Right lobe of liver (tissue), 6 donors: ENCODE measurements around the gene SDK1. TPM values are rescaled to one million over a fixed set of nuclear protein-coding genes. Genes with fewer than 3 reads are reported as not detected.

Experiments
- ATAC-seq, 4 donors: fragments of 200-7000 bp; cut with Tn5 transposase; one replicate each; pipeline ENCODE4 v1.9.1; 2020; ENCODE audit warnings: mild to moderate bottlenecking in 4 of 4, moderate library complexity in 4 of 4
- DNase-seq, 3 donors: peaks; one replicate each; pipeline ENCODE4 v3.0.0-alpha.2; 2020
- H3K27ac ChIP-seq, 3 donors: fragments of 200-600 bp; one replicate each; pipeline ENCODE4 v1.8.0; 2022
- H3K27me3 ChIP-seq, 2 donors: fragments of 200-600 bp; one replicate each; pipeline ENCODE4 v1.8.0; 2022
- H3K36me3 ChIP-seq, 4 donors: fragments of 200-600 bp; sonication (generic) in 1 of 4; one replicate each; pipeline versions ENCODE4 v1.5.1 to v1.8.0; 2017 to 2022; ENCODE audit warnings: control low read depth in 1 of 4
- H3K4me1 ChIP-seq, 4 donors: fragments of 200-600 bp; sonication (generic) in 1 of 4; one replicate each; pipeline versions ENCODE4 v1.5.1 to v1.8.0; 2017 to 2022; ENCODE audit warnings: control low read depth in 1 of 4
- H3K4me3 ChIP-seq, 3 donors: fragments of 200-600 bp; one replicate each; pipeline ENCODE4 v1.8.0; 2022
- H3K9me3 ChIP-seq, 4 donors: fragments of 200-600 bp; sonication (generic) in 1 of 4; one replicate each; pipeline versions ENCODE4 v1.5.1 to v1.8.0; 2017 to 2022; ENCODE audit warnings: control low read depth in 1 of 4
- CTCF ChIP-seq, 4 donors: fragments of 200-600 bp in 3 of 4; fragments of 450-650 bp in 1 of 4; IDR thresholded peaks; one replicate each; pipeline versions ENCODE4 v1.5.1 to v1.8.0; 2016 to 2022; ENCODE audit warnings: antibody characterized with exemption in 4 of 4, mild to moderate bottlenecking in 2 of 4
- POLR2A ChIP-seq: fragments of 450-650 bp; IDR thresholded peaks from one replicate; pipeline ENCODE4 v1.6.1; 2017; ENCODE audit warnings: antibody characterized with exemption, mild to moderate bottlenecking
- WGBS: methylation state at CpG from one replicate; pipeline ENCODE4 v1.1.6; 2018; ENCODE audit warnings: low coverage, low lambda C conversion rate; ENCODE audit not compliant: insufficient coverage; ENCODE audit errors: missing lambda C conversion rate; 5-methylcytosine and 5-hydroxymethylcytosine counted together
- intact Hi-C, 2 donors: fragments of 100-400 bp; cut with DNase I; formaldehyde crosslinking; loops; one replicate each; pipeline versions ENCODE4 v1.11.2 to v1.14.1; 2022
- total RNA-seq, 6 experiments: library from RNA; depleted of rRNA in 2 of 6; stranded (reverse); fragments of >200 nt in 2 of 6; fragmentation: NEBNext Ultra II Directional in 3 of 6; extraction: Animal tissue kit (Norgen Biotek cat#: 25700) in 3 of 6; gene quantifications; one replicate each; pipeline versions ENCODE4 v1.1.0 to v1.2.4, GENCODE V29; 2016 to 2023
- donor health status: DM: no; HTN: yes; CAD: no.
- donor health status: DM: no; HTN: no; CAD: no.
- donor health status: DM: no; HTN: no; CAD: no.
- donor health status: DM: no; HTN: yes; CAD: no.
- donor health status: DM: no; HTN: yes; CAD: no.

Gene SDK1
- total RNA-seq, 6 experiments from 2014 or later: 0.07 to 1.4 (median 0.65) TPM

DNA sequence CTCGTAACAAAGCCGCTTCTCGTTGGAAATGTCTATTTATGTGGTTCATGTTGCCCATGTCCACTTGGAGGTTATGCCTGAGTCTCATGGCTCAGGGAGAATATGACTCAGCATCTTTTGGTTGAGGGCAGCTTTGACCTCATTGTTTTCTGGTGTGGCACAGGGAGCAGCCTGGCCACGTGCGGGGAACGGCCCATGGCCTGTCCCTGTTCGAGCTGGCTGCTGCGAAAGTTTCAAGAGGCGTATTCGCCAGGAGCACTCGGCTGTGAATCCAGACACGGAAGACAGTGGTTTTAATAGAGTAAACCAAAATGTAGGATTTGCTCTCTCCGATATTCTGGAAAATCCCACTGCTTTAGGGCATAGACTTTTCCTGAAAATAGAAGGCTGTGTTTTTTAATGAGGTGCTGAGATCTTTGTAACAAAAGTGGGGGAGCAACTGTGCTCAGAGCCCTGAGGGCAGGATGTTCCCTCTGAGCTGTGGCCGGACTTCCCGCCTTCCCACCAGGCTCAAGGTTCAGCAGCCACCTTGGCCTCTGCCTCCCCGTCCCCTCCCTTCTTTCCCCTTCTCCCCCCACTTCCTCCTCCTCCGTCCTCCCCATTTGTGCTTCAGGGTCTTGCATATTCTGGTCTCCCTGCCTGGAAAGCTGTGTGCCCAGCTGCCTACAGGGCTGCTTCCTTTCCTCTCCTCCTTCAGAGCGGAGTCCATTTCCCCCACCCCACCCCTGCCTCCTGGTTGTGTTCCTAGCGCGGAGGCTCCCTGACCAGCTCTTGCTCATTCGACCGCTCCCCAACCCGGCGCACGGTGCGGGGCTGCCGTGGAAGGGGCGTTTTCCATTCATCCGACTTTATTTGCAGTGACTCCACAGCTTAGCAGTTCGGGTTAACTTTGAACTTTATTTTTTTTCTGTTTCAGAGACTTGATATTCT lies 642.0 kb downstream of the SDK1 start:
- no peak overlapping the region for H3K27ac ChIP-seq
- DNase-seq: no peak

GRCh38 chr7:3943779-3944520 lies 642.9 kb downstream of the SDK1 start:
- intact Hi-C loops: no loop called here
- DNase-seq (no peak), ATAC-seq (no peak)
- H3K9me3 ChIP-seq: no peaks in the 10 kb centered on the region
- no peak overlapping the region for H3K4me3 ChIP-seq
- H3K4me1 ChIP-seq: no peaks in the 10 kb centered on the region
- H3K27ac ChIP-seq: no peak overlapping the region
- no peaks in the 10 kb centered on the region for H3K36me3 ChIP-seq
- TF ChIP-seq POLR2A (no peak), CTCF (IDR thresholded peaks at IDR 0.05) (no peak)
- 50% methylated on average over 10 of the region's 10 CpGs for WGBS
- H3K27me3 ChIP-seq: no peaks in the 10 kb centered on the region

More for the DNA sequence above, 642.0 kb downstream of the SDK1 start:
- WGBS: 76% methylated on average over 27 of the region's 30 CpGs
- no peak for TF ChIP-seq CTCF (IDR thresholded peaks at IDR 0.05)
- no peak for TF ChIP-seq POLR2A
- no peaks in the 10 kb centered on the region for H3K36me3 ChIP-seq
- no peak overlapping the region for H3K4me3 ChIP-seq
- no peak for ATAC-seq
- H3K9me3 ChIP-seq: no peaks in the 10 kb centered on the region
- H3K4me1 ChIP-seq: no peaks in the 10 kb centered on the region
- intact Hi-C loops: no loop called here
- H3K27me3 ChIP-seq: no peaks in the 10 kb centered on the region

DNA sequence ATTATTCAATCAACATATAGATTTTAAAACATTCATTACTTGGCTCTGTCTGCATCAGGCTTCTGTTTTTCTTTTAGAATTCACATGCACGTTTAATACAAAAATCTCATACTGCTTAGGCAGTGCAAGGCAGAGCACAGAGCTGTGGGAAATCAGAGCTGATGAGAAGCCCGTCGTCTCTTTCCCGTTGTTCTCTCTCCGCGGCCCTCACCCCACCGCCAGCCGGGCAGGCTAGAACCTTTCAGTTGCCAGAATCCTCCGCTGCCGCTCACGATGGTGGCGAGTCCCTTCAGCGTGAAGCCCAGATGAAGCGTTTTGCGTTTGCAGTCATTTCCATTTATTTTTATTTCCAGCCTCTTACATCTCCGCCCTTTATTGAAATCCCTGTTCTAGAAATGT lies 648.2 kb downstream of the SDK1 start:
- no peaks in the 10 kb centered on the region for H3K4me1 ChIP-seq
- DNase-seq: no peak
- intact Hi-C loops: no loop called here
- TF ChIP-seq POLR2A (no peak), CTCF (IDR thresholded peaks at IDR 0.05) (no peak)
- no peaks in the 10 kb centered on the region for H3K36me3 ChIP-seq
- H3K27ac ChIP-seq: no peak overlapping the region
- H3K4me3 ChIP-seq: no peak overlapping the region
- no peak for ATAC-seq
- H3K9me3 ChIP-seq: no peaks in the 10 kb centered on the region
- WGBS: 83% methylated on average over 16 of the region's 16 CpGs
- no peaks in the 10 kb centered on the region for H3K27me3 ChIP-seq

DNA sequence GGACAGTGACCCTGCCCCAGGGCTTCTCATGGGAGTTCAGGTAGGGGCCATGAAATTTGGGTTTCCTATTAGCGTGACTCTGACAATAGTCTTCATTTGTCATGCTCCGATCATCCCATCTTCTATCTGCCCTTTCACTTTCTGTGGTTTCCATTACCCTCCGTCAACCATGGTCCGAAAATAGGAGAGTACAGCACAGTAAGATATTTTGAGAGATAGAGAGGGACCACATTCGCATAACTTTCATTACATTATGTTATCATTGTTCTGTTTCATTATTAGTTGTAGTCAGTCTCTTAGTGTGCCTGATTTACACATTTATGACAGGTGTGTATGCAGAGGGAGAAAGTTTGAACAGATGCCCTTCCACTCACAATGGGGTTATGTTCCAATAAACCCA lies 649.2 kb downstream of the SDK1 start:
- no peak overlapping the region for H3K4me3 ChIP-seq
- no peak for DNase-seq
- no peak for TF ChIP-seq POLR2A
- no peak for ATAC-seq
- no peak overlapping the region for H3K27ac ChIP-seq
- intact Hi-C loops: no loop called here
- no peaks in the 10 kb centered on the region for H3K9me3 ChIP-seq
- H3K4me1 ChIP-seq: no peaks in the 10 kb centered on the region
- H3K36me3 ChIP-seq: no peaks in the 10 kb centered on the region
- 85% methylated on average over 5 of the region's 5 CpGs for WGBS
- H3K27me3 ChIP-seq: no peaks in the 10 kb centered on the region
